Fibroblast of mammary gland (primary cell): ENCODE results near the gene PLCB4.

Source experiments
- DNase-seq: peaks from one replicate; pipeline ENCODE4 v3.0.0-alpha.2; 2010; ENCODE audit warnings: low read depth
- H3K4me3 ChIP-seq: 2 replicates; pipeline ENCODE4 v1.5.1; 2011; ENCODE audit warnings: low read depth, mild to moderate bottlenecking, low read length, moderate library complexity; ENCODE audit not compliant: control insufficient read depth
- TF ChIP-seq, protein P1 (sequence below): conservative IDR thresholded peaks from 2 replicates; pipeline ENCODE4 v1.5.1; 2011; ENCODE audit warnings: low read depth, low read length, inconsistent platforms; ENCODE audit not compliant: control insufficient read depth, insufficient read depth

Gene PLCB4

DNA sequence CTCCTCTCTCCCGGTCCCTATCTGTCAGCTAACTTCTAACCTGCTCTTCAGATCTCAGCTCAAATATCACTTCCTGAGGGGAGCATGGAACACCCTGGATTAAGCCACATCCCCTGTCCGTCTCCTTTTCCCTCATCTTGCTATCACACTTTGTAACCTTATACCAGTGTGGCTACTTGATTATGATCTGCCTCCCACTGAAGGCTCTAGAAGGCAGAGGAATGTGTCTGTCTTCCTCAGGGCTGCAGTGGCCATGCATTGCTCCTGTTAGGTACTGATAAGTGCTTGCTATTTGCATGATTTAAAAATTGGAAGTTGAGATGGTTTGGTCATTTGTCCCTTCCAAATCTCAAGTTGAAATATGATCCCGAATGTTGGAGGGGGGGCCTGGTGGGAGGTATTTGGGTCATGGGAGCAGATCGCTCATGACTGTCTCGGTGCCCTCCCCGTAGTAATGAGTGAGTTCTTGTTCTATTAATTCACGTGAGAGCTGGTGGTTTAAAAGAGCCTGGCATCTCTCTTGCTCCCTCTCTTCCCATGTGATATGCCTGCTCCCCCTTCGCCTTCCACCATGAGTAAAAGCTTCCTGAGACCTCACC is 71.4 kb downstream of the PLCB4 start:
- TF ChIP-seq, protein P1, sequence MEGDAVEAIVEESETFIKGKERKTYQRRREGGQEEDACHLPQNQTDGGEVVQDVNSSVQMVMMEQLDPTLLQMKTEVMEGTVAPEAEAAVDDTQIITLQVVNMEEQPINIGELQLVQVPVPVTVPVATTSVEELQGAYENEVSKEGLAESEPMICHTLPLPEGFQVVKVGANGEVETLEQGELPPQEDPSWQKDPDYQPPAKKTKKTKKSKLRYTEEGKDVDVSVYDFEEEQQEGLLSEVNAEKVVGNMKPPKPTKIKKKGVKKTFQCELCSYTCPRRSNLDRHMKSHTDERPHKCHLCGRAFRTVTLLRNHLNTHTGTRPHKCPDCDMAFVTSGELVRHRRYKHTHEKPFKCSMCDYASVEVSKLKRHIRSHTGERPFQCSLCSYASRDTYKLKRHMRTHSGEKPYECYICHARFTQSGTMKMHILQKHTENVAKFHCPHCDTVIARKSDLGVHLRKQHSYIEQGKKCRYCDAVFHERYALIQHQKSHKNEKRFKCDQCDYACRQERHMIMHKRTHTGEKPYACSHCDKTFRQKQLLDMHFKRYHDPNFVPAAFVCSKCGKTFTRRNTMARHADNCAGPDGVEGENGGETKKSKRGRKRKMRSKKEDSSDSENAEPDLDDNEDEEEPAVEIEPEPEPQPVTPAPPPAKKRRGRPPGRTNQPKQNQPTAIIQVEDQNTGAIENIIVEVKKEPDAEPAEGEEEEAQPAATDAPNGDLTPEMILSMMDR: no peak
- H3K4me3 ChIP-seq: no peak overlapping the region
- DNase-seq: no peak

- TF ChIP-seq, protein P1: no peak
- DNase-seq: no peak
These were observed 72.2 kb downstream of the PLCB4 start for GRCh38 chr20:9141070-9141469.

DNA sequence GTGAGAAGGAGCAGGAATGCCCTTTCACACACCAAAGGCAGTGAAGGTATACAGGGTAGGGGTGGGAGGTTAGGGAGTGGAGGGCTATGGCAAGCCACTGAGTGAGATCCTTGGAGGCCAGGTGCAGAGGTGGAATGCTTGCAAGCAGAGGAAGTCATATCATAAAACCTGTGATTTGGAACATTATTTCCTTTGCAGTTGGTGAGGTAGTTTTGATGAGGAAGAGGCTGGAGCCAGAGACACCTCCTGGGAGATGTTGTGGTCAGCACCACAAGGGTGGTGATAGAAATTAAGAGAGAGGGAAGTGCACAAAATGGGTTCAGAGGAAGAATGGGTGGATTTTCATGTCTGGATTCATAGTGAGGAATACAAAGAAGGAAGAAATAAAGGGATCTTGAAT is 73.0 kb downstream of the PLCB4 start:
- no peak for DNase-seq
- TF ChIP-seq, protein P1: no peak
- H3K4me3 ChIP-seq: no peak overlapping the region

More at GRCh38 chr20:9141070-9141469, 72.2 kb downstream of the PLCB4 start:
- H3K4me3 ChIP-seq: no peak overlapping the region

DNA sequence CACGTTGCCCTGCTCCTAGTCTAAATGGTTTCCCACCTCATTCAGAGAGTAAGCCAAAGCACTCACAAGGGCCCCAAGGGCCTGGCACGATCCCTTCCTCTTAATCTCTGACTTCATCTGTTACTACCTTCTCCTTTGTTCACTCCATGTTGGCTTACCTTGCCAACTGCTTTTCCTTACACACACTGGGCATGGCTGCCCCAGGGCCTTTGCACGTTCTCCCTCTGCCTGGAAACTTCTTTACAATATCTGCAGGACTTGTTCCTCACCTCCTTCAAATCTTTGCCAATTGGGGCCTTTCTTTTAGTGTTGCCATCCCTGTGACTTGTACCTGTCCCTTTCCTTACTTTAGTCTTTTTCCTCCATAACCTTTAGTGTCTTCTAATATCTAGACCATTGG is 73.9 kb downstream of the PLCB4 start:
- TF ChIP-seq, protein P1: no peak
- DNase-seq: no peak
- no peak overlapping the region for H3K4me3 ChIP-seq

DNA sequence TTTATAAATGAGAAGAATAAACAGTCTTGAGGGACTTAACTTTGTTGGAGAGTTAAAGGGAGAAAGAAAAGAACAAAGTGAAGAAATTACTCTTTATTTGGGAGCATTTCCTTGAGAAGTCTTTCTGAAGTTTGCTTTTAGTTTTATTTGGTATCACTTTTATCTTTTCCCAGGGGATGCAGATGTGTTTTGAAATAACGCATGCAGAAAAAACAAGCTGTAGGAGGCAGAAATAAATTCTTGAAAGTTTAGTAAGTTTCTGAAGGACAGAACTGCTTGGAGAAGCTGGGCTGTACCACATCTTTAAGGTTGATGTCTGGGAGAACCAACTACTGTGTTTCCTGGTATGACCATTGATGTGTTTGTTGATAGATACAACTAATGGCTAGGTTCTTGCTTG is 75.0 kb downstream of the PLCB4 start:
- TF ChIP-seq, protein P1: no peak

GRCh38 chr20:9144643-9145042 is 75.8 kb downstream of the PLCB4 start:
- TF ChIP-seq, protein P1: no peak
- H3K4me3 ChIP-seq: no peak overlapping the region
- DNase-seq: no peak

More for the DNA sequence above, 75.0 kb downstream of the PLCB4 start:
- H3K4me3 ChIP-seq: no peak overlapping the region
- DNase-seq: peak; percentile 49

DNA sequence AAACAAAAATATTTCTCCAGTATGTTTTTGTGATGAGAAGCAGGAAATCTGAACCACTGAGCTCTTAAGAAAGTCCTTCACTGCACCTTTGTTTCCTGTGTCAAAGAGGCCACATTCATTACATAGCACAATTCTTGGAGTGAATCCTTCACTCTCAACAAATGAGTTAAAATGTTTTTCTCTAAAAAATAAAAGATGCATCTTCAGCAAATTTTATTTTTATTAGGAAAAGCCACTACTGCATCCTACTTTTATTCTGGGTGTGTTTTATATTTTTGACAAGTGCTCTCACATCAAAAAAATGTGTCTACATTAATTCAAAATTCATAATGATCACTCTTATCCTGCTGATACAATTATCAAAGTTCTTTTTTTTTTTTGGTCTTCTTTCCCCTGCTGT is 76.3 kb downstream of the PLCB4 start:
- no peak overlapping the region for H3K4me3 ChIP-seq
- TF ChIP-seq, protein P1: no peak
- no peak for DNase-seq
